ENCODE measurements around the gene EFNA5. TPM values are rescaled to one million over a fixed set of nuclear protein-coding genes. Genes with fewer than 3 reads are reported as not detected.

The EFNA5 gene
- total RNA-seq, 1 donor from 2014 or later, result 10.2 TPM

DNA sequence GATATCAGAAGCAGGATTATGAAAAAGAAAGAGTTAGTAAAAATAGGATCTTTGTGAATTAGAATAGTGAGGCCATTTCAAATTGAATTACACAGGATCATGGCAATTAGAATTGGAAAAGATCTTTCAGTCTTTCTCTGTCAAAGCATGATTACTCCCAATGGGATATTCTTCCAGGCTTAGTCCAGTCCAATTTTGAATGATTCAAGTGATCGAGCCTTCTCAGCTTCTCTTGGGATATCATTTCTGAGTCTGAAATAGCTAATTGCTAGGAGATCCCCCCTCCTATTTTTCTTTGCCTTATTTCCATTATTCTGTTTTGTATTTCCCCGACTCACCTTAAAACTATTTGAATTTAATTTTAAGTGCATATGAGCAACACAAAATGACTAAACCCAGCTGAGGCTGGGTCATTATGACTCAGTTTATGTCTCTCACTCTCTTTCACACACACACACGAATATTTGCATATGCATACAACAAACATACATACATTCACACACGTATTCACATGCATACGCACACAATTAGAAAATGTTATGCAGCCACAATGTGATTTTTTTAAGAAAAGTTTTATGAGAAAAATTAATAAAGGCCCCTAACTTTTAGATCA lies 34.8 kb upstream of the EFNA5 start:
- DNase-seq, result no peak

DNA sequence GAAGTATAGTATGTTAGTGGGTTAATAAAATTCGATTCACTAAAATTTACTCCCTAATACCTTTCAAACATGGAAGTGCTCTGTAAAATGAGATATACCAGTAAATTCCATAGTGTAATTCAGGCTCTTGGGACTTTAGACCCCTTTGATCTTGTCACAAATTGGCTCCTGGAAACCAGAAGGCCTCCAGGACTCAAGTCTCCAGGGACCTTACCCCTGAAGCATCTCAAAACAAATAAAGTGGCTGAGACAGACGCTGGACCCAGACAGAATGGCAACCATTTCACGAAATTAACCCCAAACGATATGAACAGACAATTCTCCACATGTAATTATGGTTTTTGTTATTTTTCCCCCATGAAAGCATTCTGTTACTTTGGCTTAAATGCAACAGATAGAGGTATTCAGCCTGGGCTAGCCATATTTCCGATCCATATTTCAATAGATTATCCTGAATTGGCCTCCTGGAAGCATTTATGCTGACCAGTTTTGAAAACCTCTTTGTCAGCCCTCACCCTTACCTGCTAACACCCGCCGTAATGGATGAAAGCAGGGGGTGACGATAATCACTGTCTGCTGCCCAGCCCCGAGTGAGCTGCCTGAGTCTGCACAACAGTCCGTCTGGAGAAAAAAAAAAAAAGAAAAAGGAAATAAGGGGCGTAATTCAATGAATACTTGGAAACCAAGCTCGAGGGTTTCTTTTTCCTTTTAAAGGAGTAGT lies 34.1 kb upstream of the EFNA5 start:
- no peaks in the 10 kb centered on the region for H3K36me3 ChIP-seq
- no peak overlapping the region for H3K4me3 ChIP-seq
- no peaks in the 10 kb centered on the region for H3K27me3 ChIP-seq (ENCODE audit: low read depth)
- TF ChIP-seq, protein P1, sequence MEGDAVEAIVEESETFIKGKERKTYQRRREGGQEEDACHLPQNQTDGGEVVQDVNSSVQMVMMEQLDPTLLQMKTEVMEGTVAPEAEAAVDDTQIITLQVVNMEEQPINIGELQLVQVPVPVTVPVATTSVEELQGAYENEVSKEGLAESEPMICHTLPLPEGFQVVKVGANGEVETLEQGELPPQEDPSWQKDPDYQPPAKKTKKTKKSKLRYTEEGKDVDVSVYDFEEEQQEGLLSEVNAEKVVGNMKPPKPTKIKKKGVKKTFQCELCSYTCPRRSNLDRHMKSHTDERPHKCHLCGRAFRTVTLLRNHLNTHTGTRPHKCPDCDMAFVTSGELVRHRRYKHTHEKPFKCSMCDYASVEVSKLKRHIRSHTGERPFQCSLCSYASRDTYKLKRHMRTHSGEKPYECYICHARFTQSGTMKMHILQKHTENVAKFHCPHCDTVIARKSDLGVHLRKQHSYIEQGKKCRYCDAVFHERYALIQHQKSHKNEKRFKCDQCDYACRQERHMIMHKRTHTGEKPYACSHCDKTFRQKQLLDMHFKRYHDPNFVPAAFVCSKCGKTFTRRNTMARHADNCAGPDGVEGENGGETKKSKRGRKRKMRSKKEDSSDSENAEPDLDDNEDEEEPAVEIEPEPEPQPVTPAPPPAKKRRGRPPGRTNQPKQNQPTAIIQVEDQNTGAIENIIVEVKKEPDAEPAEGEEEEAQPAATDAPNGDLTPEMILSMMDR (IDR thresholded peaks at IDR 0.05), result no peak
- intact Hi-C loops (cut with DNase I), result no loop called here
- no peak for ATAC-seq
- no peak overlapping the region for H3K27ac ChIP-seq
- H3K4me1 ChIP-seq, result no peaks in the 10 kb centered on the region
- no peaks in the 10 kb centered on the region for H3K9me3 ChIP-seq
- DNase-seq, result no peak

More for the DNA sequence above, 34.8 kb upstream of the EFNA5 start:
- H3K9me3 ChIP-seq, result no peaks in the 10 kb centered on the region
- no peaks in the 10 kb centered on the region for H3K4me1 ChIP-seq
- H3K36me3 ChIP-seq, result no peaks in the 10 kb centered on the region
- no peak for ATAC-seq
- no peak overlapping the region for H3K4me3 ChIP-seq
- no peak overlapping the region for H3K27ac ChIP-seq
- H3K27me3 ChIP-seq (ENCODE audit: low read depth), result no peaks in the 10 kb centered on the region
- TF ChIP-seq, protein P1 (IDR thresholded peaks at IDR 0.05), result no peak
- intact Hi-C loops (cut with DNase I), result no loop called here

DNA sequence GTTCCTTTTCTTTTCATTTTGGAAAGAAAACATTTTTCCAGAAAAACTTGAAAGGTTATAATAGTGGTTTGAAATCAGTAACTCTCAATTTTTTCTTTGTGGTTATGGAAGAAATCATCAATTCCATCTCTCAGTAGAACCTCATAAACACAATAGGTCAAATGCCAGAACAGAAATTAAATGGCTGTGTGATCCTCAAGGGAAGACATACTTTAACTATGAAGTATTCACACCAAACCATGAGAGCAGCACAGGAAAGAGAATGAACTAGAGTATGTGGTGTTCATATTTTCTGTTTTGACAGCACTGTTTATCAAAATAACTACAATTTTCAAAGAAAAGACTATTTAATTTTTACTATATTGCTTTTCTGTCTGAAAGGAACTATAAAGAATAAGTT lies 29.7 kb upstream of the EFNA5 start:
- TF ChIP-seq, protein P1 (IDR thresholded peaks at IDR 0.05), result no peak
- Histone ChIP-seq H3K27ac (no peak overlapping the region), H3K4me3 (no peak overlapping the region), H3K4me1 (no peaks in the 10 kb centered on the region), H3K36me3 (no peaks in the 10 kb centered on the region), H3K9me3 (no peaks in the 10 kb centered on the region), H3K27me3 (ENCODE audit: low read depth) (no peaks in the 10 kb centered on the region)
- ATAC-seq (no peak), DNase-seq (no peak)
- intact Hi-C loops (cut with DNase I), result no loop called here

DNA sequence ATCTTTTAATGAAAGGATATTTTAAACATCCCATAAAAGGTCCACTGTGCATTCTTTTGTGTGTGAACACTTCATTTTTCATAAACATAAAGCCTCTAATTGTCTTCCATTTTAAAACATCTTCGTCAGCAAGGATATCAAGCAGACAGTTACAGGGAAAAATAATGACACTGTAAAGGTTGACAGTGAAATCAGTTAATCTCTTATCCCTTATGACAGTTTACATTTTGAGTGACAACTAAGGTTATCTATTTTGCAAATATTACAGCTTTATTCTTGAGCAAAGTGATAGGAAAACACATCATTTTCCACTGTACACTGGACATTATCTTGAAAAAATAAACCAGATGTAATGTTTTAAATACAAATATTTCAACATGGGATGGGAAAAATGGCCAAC lies 28.7 kb upstream of the EFNA5 start:
- no peaks in the 10 kb centered on the region for H3K4me1 ChIP-seq
- TF ChIP-seq, protein P1 (IDR thresholded peaks at IDR 0.05), result no peak

DNA sequence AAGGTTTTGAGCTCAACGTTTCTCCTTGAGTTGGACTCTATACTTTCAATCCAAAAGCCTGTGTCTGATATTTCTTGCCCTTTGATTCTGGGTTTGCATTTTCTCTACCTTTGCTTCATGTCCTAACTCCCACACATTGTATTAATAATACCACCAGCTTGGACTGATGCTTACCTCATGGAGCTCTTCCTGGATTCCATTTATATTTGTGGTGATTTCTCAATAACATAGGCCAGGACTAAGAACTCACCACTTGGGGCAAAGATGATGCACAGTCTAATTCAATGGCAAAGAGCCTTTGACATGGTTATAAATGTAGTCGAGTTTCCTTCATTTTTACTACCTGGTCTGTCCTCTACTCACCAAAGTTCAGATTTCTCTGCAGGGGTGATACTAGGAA lies 27.5 kb upstream of the EFNA5 start:
- no peaks in the 10 kb centered on the region for H3K36me3 ChIP-seq
- TF ChIP-seq, protein P1 (IDR thresholded peaks at IDR 0.05), result no peak
- H3K4me3 ChIP-seq, result no peak overlapping the region
- intact Hi-C loops (cut with DNase I), result no loop called here
- H3K27ac ChIP-seq, result no peak overlapping the region
- DNase-seq (no peak), ATAC-seq (no peak)
- H3K27me3 ChIP-seq (ENCODE audit: low read depth), result no peaks in the 10 kb centered on the region
- H3K4me1 ChIP-seq, result no peaks in the 10 kb centered on the region
- no peaks in the 10 kb centered on the region for H3K9me3 ChIP-seq

More for the DNA sequence above, 28.7 kb upstream of the EFNA5 start:
- Histone ChIP-seq H3K27ac (no peak overlapping the region), H3K4me3 (no peak overlapping the region), H3K9me3 (no peaks in the 10 kb centered on the region), H3K27me3 (ENCODE audit: low read depth) (no peaks in the 10 kb centered on the region), H3K36me3 (no peaks in the 10 kb centered on the region)
- intact Hi-C loops (cut with DNase I), result no loop called here
- no peak for DNase-seq
- ATAC-seq, result no peak

Measured in lower lobe of right lung (tissue), 2 donors.